HL-60 (cell line): ENCODE results near the gene PDE11A.

Experiments
- DNase-seq, 2 experiments: peaks; one replicate each; pipeline ENCODE4 v3.0.0-alpha.2; 2010 to 2020; ENCODE audit warnings: low read depth in 1 of 2, low spot score in 1 of 2
- H3K27ac ChIP-seq: fragments of 250-450 bp; sonication (Bioruptor Pico); replicated peaks from 2 replicates; pipeline ENCODE4 v1.5.1; 2020; ENCODE audit warnings: mild to moderate bottlenecking, moderate library complexity
- H3K27me3 ChIP-seq: fragments of 250-450 bp; sonication (Bioruptor Pico); 2 replicates; pipeline ENCODE4 v1.5.1; 2021; ENCODE audit warnings: mild to moderate bottlenecking, moderate library complexity; ENCODE audit not compliant: insufficient read depth, poor library complexity, severe bottlenecking
- H3K4me3 ChIP-seq: replicated peaks from 2 replicates; pipeline ENCODE4 v1.5.1; 2011; ENCODE audit warnings: mild to moderate bottlenecking, control low read depth, low read length; ENCODE audit not compliant: insufficient read depth
- GABPA ChIP-seq: IDR thresholded peaks from 2 replicates; pipeline ENCODE4 v1.6.1; 2012; ENCODE audit warnings: low read depth
- POLR2AphosphoS5 ChIP-seq: IDR thresholded peaks from 2 replicates; pipeline ENCODE4 v1.6.1; 2012; ENCODE audit warnings: low read depth
- SPI1 ChIP-seq: IDR thresholded peaks from 2 replicates; pipeline ENCODE4 v1.6.1; 2012; ENCODE audit warnings: low read depth, mild to moderate bottlenecking, borderline replicate concordance
- TF ChIP-seq, protein P1 (sequence below): IDR thresholded peaks from one replicate; pipeline ENCODE4 v1.5.1; 2011; ENCODE audit warnings: low read length, control low read depth, inconsistent platforms; ENCODE audit not compliant: insufficient read depth
- TF ChIP-seq, protein P2 (sequence below): IDR thresholded peaks from 2 replicates; pipeline ENCODE4 v1.6.1; 2012; ENCODE audit warnings: low read depth; ENCODE audit not compliant: insufficient replicate concordance

PDE11A gene

DNA sequence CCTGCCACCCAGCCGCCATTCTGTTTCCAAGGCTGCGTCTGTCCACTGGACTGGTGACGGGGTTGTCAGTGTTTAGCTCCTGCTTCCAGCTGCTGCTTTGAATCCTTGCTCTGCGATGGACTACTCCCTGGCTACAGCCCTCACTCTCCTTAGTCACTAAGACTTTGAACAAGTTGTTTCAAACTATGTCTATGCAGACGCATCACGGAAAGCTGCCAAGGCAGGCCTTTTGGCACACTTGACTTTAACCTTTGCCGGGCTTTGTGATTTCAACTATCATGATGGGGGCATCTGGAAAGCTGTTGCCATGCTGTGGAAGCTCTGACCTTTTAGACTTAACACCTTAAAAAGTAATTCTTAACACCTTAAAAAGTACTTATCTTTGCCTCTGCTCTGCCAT is 54.4 kb downstream of the PDE11A start:
- no peak overlapping the region for H3K27ac ChIP-seq
- TF ChIP-seq GABPA (no peak), POLR2AphosphoS5 (no peak), SPI1 (no peak)
- TF ChIP-seq, protein P1, sequence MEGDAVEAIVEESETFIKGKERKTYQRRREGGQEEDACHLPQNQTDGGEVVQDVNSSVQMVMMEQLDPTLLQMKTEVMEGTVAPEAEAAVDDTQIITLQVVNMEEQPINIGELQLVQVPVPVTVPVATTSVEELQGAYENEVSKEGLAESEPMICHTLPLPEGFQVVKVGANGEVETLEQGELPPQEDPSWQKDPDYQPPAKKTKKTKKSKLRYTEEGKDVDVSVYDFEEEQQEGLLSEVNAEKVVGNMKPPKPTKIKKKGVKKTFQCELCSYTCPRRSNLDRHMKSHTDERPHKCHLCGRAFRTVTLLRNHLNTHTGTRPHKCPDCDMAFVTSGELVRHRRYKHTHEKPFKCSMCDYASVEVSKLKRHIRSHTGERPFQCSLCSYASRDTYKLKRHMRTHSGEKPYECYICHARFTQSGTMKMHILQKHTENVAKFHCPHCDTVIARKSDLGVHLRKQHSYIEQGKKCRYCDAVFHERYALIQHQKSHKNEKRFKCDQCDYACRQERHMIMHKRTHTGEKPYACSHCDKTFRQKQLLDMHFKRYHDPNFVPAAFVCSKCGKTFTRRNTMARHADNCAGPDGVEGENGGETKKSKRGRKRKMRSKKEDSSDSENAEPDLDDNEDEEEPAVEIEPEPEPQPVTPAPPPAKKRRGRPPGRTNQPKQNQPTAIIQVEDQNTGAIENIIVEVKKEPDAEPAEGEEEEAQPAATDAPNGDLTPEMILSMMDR = no peak
- TF ChIP-seq, protein P2, sequence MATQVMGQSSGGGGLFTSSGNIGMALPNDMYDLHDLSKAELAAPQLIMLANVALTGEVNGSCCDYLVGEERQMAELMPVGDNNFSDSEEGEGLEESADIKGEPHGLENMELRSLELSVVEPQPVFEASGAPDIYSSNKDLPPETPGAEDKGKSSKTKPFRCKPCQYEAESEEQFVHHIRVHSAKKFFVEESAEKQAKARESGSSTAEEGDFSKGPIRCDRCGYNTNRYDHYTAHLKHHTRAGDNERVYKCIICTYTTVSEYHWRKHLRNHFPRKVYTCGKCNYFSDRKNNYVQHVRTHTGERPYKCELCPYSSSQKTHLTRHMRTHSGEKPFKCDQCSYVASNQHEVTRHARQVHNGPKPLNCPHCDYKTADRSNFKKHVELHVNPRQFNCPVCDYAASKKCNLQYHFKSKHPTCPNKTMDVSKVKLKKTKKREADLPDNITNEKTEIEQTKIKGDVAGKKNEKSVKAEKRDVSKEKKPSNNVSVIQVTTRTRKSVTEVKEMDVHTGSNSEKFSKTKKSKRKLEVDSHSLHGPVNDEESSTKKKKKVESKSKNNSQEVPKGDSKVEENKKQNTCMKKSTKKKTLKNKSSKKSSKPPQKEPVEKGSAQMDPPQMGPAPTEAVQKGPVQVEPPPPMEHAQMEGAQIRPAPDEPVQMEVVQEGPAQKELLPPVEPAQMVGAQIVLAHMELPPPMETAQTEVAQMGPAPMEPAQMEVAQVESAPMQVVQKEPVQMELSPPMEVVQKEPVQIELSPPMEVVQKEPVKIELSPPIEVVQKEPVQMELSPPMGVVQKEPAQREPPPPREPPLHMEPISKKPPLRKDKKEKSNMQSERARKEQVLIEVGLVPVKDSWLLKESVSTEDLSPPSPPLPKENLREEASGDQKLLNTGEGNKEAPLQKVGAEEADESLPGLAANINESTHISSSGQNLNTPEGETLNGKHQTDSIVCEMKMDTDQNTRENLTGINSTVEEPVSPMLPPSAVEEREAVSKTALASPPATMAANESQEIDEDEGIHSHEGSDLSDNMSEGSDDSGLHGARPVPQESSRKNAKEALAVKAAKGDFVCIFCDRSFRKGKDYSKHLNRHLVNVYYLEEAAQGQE = no peak
- H3K27me3 ChIP-seq = no peaks in the 10 kb centered on the region
- no peak overlapping the region for H3K4me3 ChIP-seq
- no peak for DNase-seq

DNA sequence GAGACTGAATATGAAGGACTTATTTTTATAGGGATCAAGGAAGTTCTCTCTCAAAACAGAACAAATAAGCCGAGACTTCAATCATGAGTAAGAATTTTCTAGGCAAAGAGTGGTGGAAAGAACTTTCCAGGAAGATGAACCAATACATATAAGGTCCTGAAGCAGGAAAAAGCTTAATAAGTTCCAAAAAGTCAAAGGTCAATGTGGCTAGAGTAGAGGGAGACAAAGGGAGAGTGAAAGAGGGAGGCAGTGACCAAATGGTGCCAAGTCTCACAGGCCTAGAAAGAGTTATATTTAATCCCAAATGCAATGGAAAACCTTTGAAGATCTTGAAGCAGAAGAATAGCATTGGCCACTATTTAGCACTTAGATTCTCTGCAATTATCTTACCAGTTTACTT is 56.0 kb downstream of the PDE11A start:
- no peak overlapping the region for H3K27ac ChIP-seq
- no peak overlapping the region for H3K4me3 ChIP-seq
- DNase-seq = no peak
- peaks cover 2% of the 10 kb centered on the region for H3K27me3 ChIP-seq
- TF ChIP-seq GABPA (no peak), POLR2AphosphoS5 (no peak), SPI1 (no peak)
- TF ChIP-seq, protein P1 = no peak
- TF ChIP-seq, protein P2 = no peak

DNA sequence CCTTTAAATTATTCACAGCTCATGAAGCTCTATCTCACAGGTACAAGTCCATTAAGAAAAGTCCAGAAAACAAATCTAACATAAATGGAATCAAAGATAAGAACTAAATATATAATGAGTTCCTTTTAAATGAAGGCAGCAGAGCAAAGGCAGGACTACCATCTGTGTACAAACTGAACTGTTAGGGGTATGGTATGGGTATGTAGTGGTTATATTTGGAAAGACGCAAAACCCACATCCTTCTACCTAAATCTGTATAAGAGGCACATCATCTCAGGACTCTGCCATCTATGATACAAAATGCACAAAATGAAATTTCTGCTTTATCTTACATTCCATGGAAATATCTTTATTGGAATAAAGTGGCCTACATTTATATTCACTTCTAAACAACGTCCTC is 59.9 kb downstream of the PDE11A start:
- Histone ChIP-seq H3K27me3 (peaks cover 4% of the 10 kb centered on the region), H3K27ac (no peak overlapping the region), H3K4me3 (no peak overlapping the region)
- TF ChIP-seq, protein P2 = no peak
- TF ChIP-seq, protein P1 = no peak
- TF ChIP-seq POLR2AphosphoS5 (no peak), SPI1 (no peak), GABPA (no peak)
- DNase-seq = no peak
